Transverse colon (tissue), 4 donors: Measurements from ENCODE around the gene PGM2. TPM values are rescaled to one million over a fixed set of nuclear protein-coding genes. Genes with fewer than 3 reads are reported as not detected.

Experiments used
- DNase-seq: peaks from one replicate; pipeline ENCODE4 v3.0.0-alpha.2; 2019
- H3K27ac ChIP-seq, 4 donors: fragments of 200-600 bp; sonication (generic); 2 replicates each; pipeline ENCODE4 v1.5.1; 2016 to 2018; ENCODE audit warnings: inconsistent platforms in 4 of 4
- H3K27me3 ChIP-seq: fragments of 200-600 bp; sonication (generic); 2 replicates; pipeline ENCODE4 v1.5.1; 2017; ENCODE audit warnings: inconsistent platforms
- H3K36me3 ChIP-seq, 4 donors: fragments of 200-600 bp; sonication (generic); 2 replicates each; pipeline ENCODE4 v1.5.1; 2017 to 2019; ENCODE audit warnings: inconsistent platforms in 4 of 4
- H3K4me1 ChIP-seq, 4 donors: fragments of 200-600 bp; sonication (generic); 2 replicates each; pipeline ENCODE4 v1.5.1; 2017 to 2020; ENCODE audit warnings: inconsistent platforms in 4 of 4
- H3K4me3 ChIP-seq, 4 donors: fragments of 200-600 bp; sonication (generic); 1 replicate in 1 of 4; 2 replicates in 3 of 4; pipeline versions ENCODE4 v1.5.1 to v1.6.1; 2017 to 2019; ENCODE audit warnings: inconsistent platforms in 4 of 4
- H3K9me3 ChIP-seq, 2 donors: fragments of 200-600 bp; sonication (generic); 2 replicates each; pipeline ENCODE4 v1.5.1; 2017 to 2019; ENCODE audit warnings: inconsistent platforms in 2 of 2
- CTCF ChIP-seq, 5 experiments: fragments of 200-600 bp in 3 of 5; fragments of 450-650 bp in 2 of 5; sonication (generic) in 3 of 5; IDR thresholded peaks; 1 replicate in 2 of 5; 2 replicates in 3 of 5; pipeline ENCODE4 v1.5.1; 2016 to 2017; ENCODE audit warnings: antibody characterized with exemption in 5 of 5, inconsistent platforms in 3 of 5, mild to moderate bottlenecking in 2 of 5, moderate library complexity in 1 of 5
- EP300 ChIP-seq: sonication (generic); formaldehyde crosslinking; IDR thresholded peaks from one replicate; pipeline ENCODE4 v1.6.1; 2017; ENCODE audit warnings: antibody characterized with exemption, low read depth
- POLR2A ChIP-seq: fragments of 450-650 bp; IDR thresholded peaks from one replicate; pipeline ENCODE4 v1.6.1; 2016; ENCODE audit warnings: antibody characterized with exemption, mild to moderate bottlenecking, moderate library complexity
- POLR2AphosphoS5 ChIP-seq, 3 donors: sonication (generic); formaldehyde crosslinking; IDR thresholded peaks; one replicate each; pipeline ENCODE4 v1.6.1; 2016; ENCODE audit warnings: antibody characterized with exemption in 3 of 3
- WGBS, 2 donors: methylation state at CpG; one replicate each; pipeline ENCODE4 v1.1.5; 2018; ENCODE audit warnings: low coverage in 1 of 2; 5-methylcytosine and 5-hydroxymethylcytosine counted together
- in situ Hi-C, 4 donors: fragments of 200-750 bp; cut with MboI; loops; one replicate each; pipeline versions ENCODE4 v1.15.0 to v1.15.1; 2017; ENCODE audit warnings: low sequenced_read_pairs in 3 of 4, low pct_ligation_motif_present in 1 of 4, low pct_unique_long_range_greater_than_20kb in 1 of 4
- intact Hi-C: fragments of 100-400 bp; cut with DNase I; formaldehyde crosslinking; loops from one replicate; pipeline ENCODE4 v1.15.1; 2023; ENCODE audit warnings: low total_unique reads
- total RNA-seq, 4 donors: library from RNA; depleted of rRNA; stranded (reverse); fragments of >200 nt; gene quantifications; one replicate each; pipeline ENCODE4 v1.1.0, GENCODE V29; 2016

The PGM2 gene
- total RNA-seq, 4 donors from 2014 or later, result 5.8 to 21.0 (median 14.7) TPM

- in situ Hi-C loops (no loop called here), intact Hi-C loops (loop anchor here (10.0 kb wide), 1 partner anchor 1408 kb away; no protein-coding TSS in a partner anchor)
- Histone ChIP-seq H3K27ac (no peak overlapping the region), H3K4me3 (no peak overlapping the region), H3K4me1 (no peaks in the 10 kb centered on the region), H3K27me3 (no peaks in the 10 kb centered on the region), H3K36me3 (peaks cover 0 to 3% (median 0%) of the 10 kb centered on the region in 4 donors), H3K9me3 (no peaks in the 10 kb centered on the region)
- 94 to 100% methylated on average over 3 to 4 of the region's 4 CpGs for WGBS, 2 donors
- no peak for TF ChIP-seq CTCF (IDR thresholded peaks at IDR 0.05)
- TF ChIP-seq POLR2A, result no peak
- no peak for TF ChIP-seq POLR2AphosphoS5 (IDR thresholded peaks at IDR 0.05)
- TF ChIP-seq EP300, result no peak
- no peak for DNase-seq
Observed at GRCh38 chr4:37862961-37863360, 36.5 kb downstream of the PGM2 start.

GRCh38 chr4:37864786-37865185 is 38.3 kb downstream of the PGM2 start:
- H3K36me3 ChIP-seq, result peaks cover 0 to 3% (median 0%) of the 10 kb centered on the region in 4 donors
- intact Hi-C loops, result loop anchor here (10.0 kb wide), 1 partner anchor 1410 kb away; no protein-coding TSS in a partner anchor
- H3K27ac ChIP-seq, result peak overlapping the region in 1 of 4 donors; percentile 34
- no peak for TF ChIP-seq POLR2AphosphoS5 (IDR thresholded peaks at IDR 0.05)
- TF ChIP-seq POLR2A, result no peak
- TF ChIP-seq CTCF (IDR thresholded peaks at IDR 0.05), result no peak
- no peak for TF ChIP-seq EP300
- H3K4me3 ChIP-seq, result no peak overlapping the region
- no peaks in the 10 kb centered on the region for H3K9me3 ChIP-seq
- no peak for DNase-seq
- in situ Hi-C loops, result no loop called here
- no peaks in the 10 kb centered on the region for H3K27me3 ChIP-seq
- 44 to 89% methylated on average over 1 to 4 of the region's 4 CpGs for WGBS, 2 donors
- H3K4me1 ChIP-seq, result no peaks in the 10 kb centered on the region

- DNase-seq, result no peak
- Histone ChIP-seq H3K36me3 (peaks cover 0 to 3% (median 0%) of the 10 kb centered on the region in 4 donors), H3K9me3 (no peaks in the 10 kb centered on the region), H3K4me1 (no peaks in the 10 kb centered on the region), H3K27me3 (no peaks in the 10 kb centered on the region), H3K4me3 (no peak overlapping the region), H3K27ac (peak overlapping the region in 1 of 4 donors; percentile 8)
- no peak for TF ChIP-seq EP300
- intact Hi-C loops (loop anchor here (10.0 kb wide), 1 partner anchor 1411 kb away; no protein-coding TSS in a partner anchor), in situ Hi-C loops (no loop called here)
- 75 to 83% methylated on average over 3 of the region's 3 CpGs for WGBS, 2 donors
Observed at GRCh38 chr4:37865450-37865849, 39.0 kb downstream of the PGM2 start.

- in situ Hi-C loops (no loop called here), intact Hi-C loops (loop anchor here (10.0 kb wide), 1 partner anchor 1412 kb away; no protein-coding TSS in a partner anchor)
- TF ChIP-seq EP300 (no peak), POLR2AphosphoS5 (IDR thresholded peaks at IDR 0.05) (no peak), POLR2A (no peak), CTCF (IDR thresholded peaks at IDR 0.05) (no peak)
- no peaks in the 10 kb centered on the region for H3K9me3 ChIP-seq
- no peaks in the 10 kb centered on the region for H3K27me3 ChIP-seq
- H3K27ac ChIP-seq, result no peak overlapping the region
- WGBS, 2 donors, result 90 to 94% methylated on average over 2 to 3 of the region's 3 CpGs
- H3K4me1 ChIP-seq, result no peaks in the 10 kb centered on the region
- no peak overlapping the region for H3K4me3 ChIP-seq
- DNase-seq, result no peak
- H3K36me3 ChIP-seq, result peaks cover 0 to 2% (median 0%) of the 10 kb centered on the region in 4 donors
Observed at GRCh38 chr4:37867102-37867501, 40.6 kb downstream of the PGM2 start.

GRCh38 chr4:37868238-37868637 is 41.8 kb downstream of the PGM2 start:
- H3K27ac ChIP-seq, result no peak overlapping the region
- intact Hi-C loops, result loop anchor here (10.0 kb wide), 1 partner anchor 1413 kb away; no protein-coding TSS in a partner anchor
- peaks cover 5 to 9% (median 7%) of the 10 kb centered on the region in 4 donors for H3K4me1 ChIP-seq
- in situ Hi-C loops, result no loop called here
- 97% methylated on average over 4 of the region's 4 CpGs for WGBS, 2 donors
- no peaks in the 10 kb centered on the region for H3K9me3 ChIP-seq
- DNase-seq, result no peak
- no peaks in the 10 kb centered on the region for H3K36me3 ChIP-seq
- no peak overlapping the region for H3K4me3 ChIP-seq
- TF ChIP-seq EP300 (no peak), POLR2A (no peak), POLR2AphosphoS5 (IDR thresholded peaks at IDR 0.05) (no peak), CTCF (IDR thresholded peaks at IDR 0.05) (no peak)
- no peaks in the 10 kb centered on the region for H3K27me3 ChIP-seq
